Activated CD8-positive, alpha-beta memory T cell treated with anti-CD3 and anti-CD28 coated beads, Interleukin-2, amount 50 U/mL, for 1 hour (primary cell): Measurements from ENCODE around the gene LRRC74A.
"Not testable (repeated sequence)": the region's sequence is repeated elsewhere in the genome, so short reads cannot be mapped to it uniquely, and the experiment has no call there.

Experiments
- DNase-seq: peaks from one replicate; pipeline ENCODE4 v3.0.0-alpha.2; 2020; ENCODE audit errors: extremely low read depth

Gene LRRC74A

GRCh38 chr14:76884853-76885276, 58.7 kb downstream of the LRRC74A start:
- DNase-seq, result no peak

- no peak for DNase-seq
Observed at GRCh38 chr14:76887191-76887590, 61.0 kb downstream of the LRRC74A start.

DNA sequence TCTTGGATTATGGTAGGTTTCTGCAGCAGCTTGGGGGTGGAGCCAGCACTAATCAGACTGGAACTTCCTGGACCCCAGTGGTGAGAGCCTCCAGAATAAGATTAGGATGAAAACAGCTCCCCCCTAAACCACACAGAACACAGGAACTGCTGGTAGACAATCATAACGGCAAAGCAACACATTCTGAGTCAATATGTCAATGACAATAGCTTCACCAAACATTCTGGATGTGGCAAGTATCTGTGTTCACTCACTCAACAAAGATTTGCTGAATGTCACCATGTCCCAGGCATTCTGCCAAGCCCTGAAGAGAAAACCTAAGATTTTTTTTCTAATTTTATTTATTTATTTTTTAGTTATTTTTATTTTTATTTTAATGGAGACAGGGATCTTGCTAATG, 65.2 kb downstream of the LRRC74A start:
- no peak for DNase-seq

DNA sequence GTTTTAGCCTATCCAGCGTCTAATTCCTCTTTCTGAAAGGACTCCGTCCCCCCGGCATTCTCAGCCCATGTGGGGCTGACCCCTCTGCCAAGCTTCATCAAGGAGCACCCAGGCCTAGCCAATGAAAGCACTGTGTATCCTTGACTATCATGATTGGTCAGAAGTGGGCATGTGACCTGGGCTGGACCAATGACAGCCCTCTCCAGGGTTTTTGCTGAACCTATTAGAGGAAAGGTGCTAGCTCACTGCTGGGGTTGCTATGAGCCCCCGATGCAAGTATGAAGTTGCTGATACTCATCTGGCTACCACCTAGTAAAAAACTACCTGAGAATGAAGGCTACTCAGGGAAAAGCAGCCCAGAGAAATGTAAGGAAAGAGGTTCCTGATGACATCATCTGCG, 68.1 kb downstream of the LRRC74A start:
- DNase-seq, result no peak

DNA sequence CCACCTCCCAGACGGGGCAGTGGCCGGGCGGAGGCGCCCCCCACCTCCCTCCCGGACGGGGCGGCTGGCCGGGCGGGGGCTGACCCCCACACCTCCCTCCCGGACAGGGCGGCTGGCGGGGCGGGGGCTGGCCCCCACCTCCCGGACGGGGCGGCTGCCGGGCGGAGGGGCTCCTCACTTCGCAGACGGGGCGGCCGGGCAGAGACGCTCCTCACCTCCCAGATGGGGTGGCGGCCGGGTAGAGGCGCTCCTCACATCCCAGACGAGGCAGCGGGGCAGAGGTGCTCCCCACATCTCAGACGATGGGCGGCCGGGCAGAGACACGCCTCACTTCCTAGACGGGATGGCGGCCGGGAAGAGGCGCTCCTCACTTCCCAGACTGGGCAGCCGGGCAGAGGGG, 71.8 kb downstream of the LRRC74A start:
- DNase-seq, result not testable (repeated sequence)

DNA sequence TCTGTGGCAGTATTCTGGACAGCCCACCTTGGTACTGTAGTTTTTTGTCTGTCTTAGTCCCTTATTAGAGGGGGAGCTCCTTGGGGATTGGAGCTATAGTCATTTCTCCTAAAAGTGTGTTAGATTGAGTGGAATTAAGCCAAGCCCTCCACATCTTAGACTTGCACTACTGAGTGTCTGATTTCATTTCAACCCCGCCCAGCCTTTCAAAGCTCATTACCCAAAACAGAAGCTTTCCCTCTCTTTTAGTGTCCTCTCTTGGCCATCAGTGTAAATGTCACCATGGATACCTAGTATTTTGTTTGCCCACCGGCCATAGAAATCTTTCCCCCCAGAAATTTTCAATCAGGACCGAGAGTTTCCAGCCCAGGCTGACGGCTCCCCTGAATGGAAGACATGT, 74.5 kb downstream of the LRRC74A start:
- DNase-seq, result no peak

DNA sequence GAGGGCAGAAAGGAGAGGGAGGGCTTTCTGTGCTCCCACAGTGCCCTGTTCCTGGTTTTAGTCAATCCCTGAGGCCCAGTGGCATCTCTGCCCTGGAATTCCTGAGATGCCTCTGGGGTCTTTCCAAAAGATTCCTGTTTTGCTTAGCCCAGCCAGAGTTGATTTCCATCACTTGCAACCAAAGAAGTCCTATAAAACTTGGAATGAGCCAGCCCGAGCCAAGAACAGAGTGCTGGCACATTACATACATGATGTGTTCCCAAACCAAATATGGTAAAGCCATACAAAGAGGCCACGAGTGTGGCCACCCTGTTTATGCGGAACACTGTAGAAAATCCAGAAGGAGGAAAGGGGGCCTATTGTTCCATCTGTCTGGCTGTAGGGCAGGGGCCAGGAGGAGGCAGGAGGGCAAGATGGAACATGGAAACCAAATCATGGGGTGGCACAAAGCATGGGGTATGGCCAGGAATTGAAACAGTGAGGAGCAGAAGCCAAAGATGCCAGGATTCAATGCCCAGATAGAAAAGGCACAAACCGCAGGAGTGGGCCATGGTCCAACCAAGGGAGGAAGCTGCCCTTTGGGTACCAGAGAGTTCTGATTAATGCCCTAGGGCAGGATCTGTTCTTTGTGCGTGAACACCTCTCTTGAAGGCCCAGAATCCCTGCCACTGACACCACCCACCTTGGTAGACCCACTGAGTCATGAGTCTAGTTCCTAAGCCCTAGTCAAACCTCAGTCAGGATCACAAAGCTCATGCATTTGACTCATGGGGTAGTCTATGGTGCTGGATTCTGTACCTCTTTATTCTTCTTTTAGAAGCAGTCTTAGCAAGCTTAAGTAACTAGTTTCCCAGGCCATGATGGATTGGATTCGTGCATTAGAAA, 75.2 kb downstream of the LRRC74A start:
- DNase-seq, result no peak

GRCh38 chr14:76902591-76902990, 76.4 kb downstream of the LRRC74A start:
- DNase-seq, result no peak

DNA sequence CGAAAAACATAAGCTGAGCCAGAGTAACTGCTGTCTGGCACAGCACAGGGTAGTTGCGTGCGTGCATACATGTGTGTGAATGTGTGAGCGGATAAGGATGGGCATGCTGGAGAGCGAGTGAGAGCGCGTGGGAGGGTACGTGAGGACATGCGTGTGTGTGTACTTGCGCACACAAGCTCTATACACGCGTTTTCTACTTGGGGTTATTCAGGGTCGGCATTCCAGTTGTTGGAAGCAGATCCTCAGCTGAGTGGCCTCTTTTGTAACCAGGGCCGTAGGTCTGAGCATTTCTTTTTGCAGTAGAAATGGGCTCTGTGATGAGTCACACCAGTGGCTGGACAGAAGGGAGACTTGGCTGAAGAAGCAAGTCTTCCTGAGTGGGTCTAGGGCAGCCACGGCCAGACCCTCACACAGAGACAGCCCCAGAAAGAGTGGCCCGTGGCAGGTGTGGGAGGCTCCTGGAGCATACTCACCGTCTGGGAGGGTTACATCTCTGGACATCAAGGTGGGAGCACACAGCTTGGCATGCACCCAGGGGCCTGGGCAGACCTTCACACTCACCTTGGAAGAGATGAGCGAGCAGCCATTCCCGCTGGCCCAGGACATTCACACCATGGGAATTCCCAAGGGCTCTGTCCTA, 78.0 kb downstream of the LRRC74A start:
- DNase-seq, result no peak

GRCh38 chr14:76904740-76905569, 78.7 kb downstream of the LRRC74A start:
- DNase-seq, result peak; percentile 61

DNA sequence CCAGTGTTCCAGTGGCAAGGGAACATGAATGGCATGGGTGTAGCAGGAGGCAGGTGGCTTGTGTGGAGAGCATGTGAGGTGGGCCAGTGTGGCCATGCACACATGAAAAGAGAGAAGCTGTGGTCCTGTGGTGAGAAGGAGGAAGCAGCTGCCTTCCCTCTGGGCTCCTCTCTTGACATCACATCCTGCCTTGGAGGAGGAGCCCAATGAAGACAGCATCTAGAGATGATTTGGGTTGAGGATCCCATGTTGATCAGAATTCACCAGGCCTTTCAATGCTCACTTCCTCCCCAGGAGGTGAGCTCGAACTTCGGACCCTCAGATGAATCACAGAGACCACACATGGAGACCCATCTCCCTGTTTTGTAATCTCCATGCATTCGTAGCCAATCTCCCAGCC, 82.6 kb downstream of the LRRC74A start:
- no peak for DNase-seq

- DNase-seq, result no peak
Observed at GRCh38 chr14:76909266-76909665, 83.1 kb downstream of the LRRC74A start.

- DNase-seq, result no peak
Observed at GRCh38 chr14:76910371-76910890, 84.2 kb downstream of the LRRC74A start.

DNA sequence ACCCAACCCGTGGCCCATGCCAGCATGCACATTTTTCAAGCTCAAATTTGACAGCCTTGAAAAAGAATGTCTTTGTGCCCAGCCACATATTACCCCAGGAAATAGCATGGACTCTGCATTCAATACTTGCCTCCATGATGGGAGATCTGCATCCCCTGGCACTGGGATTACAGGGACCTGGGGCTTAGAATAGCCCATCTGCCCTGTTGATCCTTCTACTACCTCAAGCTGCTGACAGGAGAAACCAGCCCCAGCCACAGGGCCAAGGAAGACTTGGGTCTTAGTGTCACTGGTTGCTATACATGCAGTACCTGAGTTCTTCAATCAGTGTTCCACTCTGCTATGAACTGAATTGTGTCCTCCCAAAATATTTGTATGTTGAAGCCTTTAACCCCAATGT, 85.3 kb downstream of the LRRC74A start:
- no peak for DNase-seq

- DNase-seq, result not testable (repeated sequence)
Observed at GRCh38 chr14:76914533-76915081, 88.4 kb downstream of the LRRC74A start.

DNA sequence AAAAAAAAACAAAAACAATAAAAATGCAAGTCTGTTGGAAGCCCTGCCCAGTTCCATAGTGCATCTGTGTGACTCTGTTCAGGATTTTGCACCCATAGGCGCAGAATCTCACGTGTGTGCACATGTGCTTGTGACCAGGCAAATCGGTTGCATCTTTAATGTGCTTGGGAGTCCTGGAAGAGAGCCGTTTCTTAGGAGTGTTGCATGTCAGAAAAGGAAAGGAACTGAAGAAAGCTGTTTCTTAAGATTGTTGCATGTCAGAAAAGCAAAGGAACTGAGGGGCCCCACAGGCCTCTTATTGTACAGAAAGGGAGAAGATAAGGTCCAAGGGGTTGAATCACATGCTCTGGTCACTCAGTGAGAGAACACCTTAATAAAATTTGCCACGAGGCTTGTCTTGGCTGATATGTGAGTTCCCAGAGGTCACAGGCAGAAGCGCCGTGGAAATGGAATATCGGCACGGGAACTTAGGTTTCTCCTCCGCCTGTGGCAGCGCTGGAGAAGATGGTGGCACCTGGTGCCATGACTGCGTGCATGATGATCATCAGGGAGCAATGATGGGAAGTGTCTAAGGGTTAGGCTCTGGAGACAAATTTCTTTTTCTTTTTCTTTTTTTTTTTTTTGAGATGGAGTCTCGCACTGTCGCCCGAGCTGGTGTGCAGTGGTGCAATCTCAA, 90.0 kb downstream of the LRRC74A start:
- no peak for DNase-seq

- DNase-seq, result no peak
Observed at GRCh38 chr14:76917158-76917596, 91.0 kb downstream of the LRRC74A start.

DNA sequence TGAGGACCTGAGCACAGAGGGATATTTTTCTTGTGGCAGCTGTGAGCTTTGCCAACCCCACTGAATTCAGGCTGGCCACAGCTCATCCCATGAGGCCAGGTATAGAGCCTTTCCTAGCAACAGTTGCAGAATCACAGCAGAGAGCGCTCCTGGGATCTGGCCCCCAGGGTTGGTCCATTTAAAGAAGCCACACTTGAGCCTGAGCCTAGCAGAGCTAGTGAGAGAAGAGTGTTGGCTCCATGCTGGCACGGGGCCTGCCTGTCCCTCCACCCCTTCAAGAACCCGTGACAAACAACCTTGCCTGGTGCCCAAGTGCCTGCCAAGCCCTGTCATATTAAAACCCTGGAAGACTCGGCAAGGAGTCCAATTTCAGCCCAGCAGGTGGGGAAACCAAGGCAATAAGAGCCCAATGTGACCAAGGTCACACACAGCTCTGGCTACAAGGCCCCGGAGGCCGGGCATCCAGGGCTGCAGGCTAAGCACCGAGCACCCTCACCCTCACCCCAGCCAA, 91.6 kb downstream of the LRRC74A start:
- DNase-seq, result no peak

GRCh38 chr14:76918256-76918781, 92.1 kb downstream of the LRRC74A start:
- DNase-seq, result no peak

- DNase-seq, result no peak
Observed at GRCh38 chr14:76918782-76919394, 92.7 kb downstream of the LRRC74A start.
